Dermis blood vessel endothelial cell (primary cell): Measurements from ENCODE around the gene ADAMTS2. TPM values are rescaled to one million over a fixed set of nuclear protein-coding genes. Genes with fewer than 3 reads are reported as not detected.

Source experiments
- DNase-seq: peaks from one replicate; pipeline ENCODE4 v3.0.0; 2010
- total RNA-seq: library from RNA; depleted of rRNA; stranded (reverse); fragments of >200 nt; gene quantifications from 2 replicates; pipeline ENCODE4 v1.2.3, GENCODE V29; 2014

Gene ADAMTS2
- 0.42 and 2.4 TPM in 2 replicates for total RNA-seq

- no peak for DNase-seq
Measured at GRCh38 chr5:179345433-179346321, at the start of gene ADAMTS2. ADAMTS2 (minus strand) TSS chr5:179345461; CDS start chr5:179345328, 133 bp downstream.

GRCh38 chr5:179393078-179393477 lies 47.8 kb upstream of the ADAMTS2 start:
- DNase-seq: no peak

GRCh38 chr5:179387151-179388110 lies 42.2 kb upstream of the ADAMTS2 start:
- DNase-seq: no peak

GRCh38 chr5:179385914-179386313 lies 40.7 kb upstream of the ADAMTS2 start:
- no peak for DNase-seq

GRCh38 chr5:179382486-179382885 lies 37.2 kb upstream of the ADAMTS2 start:
- DNase-seq: no peak

- DNase-seq: no peak
Measured at GRCh38 chr5:179381691-179382090, 36.4 kb upstream of the ADAMTS2 start.

- DNase-seq: no peak
Measured at GRCh38 chr5:179380211-179381035, 35.2 kb upstream of the ADAMTS2 start.

GRCh38 chr5:179379321-179379890 lies 34.1 kb upstream of the ADAMTS2 start:
- DNase-seq: no peak

GRCh38 chr5:179378441-179379271 lies 33.4 kb upstream of the ADAMTS2 start:
- no peak for DNase-seq

GRCh38 chr5:179378116-179378440 lies 32.8 kb upstream of the ADAMTS2 start:
- no peak for DNase-seq

GRCh38 chr5:179377421-179378115 lies 32.3 kb upstream of the ADAMTS2 start:
- no peak for DNase-seq

GRCh38 chr5:179376701-179377420 lies 31.6 kb upstream of the ADAMTS2 start:
- DNase-seq: no peak

- no peak for DNase-seq
Measured at GRCh38 chr5:179375831-179376365, 30.6 kb upstream of the ADAMTS2 start.

- no peak for DNase-seq
Measured at GRCh38 chr5:179375236-179375685, 30.0 kb upstream of the ADAMTS2 start.

- DNase-seq: no peak
Measured at GRCh38 chr5:179374506-179375235, 29.4 kb upstream of the ADAMTS2 start.

GRCh38 chr5:179373961-179374505 lies 28.8 kb upstream of the ADAMTS2 start:
- no peak for DNase-seq

GRCh38 chr5:179373101-179373934 lies 28.1 kb upstream of the ADAMTS2 start:
- DNase-seq: no peak
